Spinal cord (tissue), 10 donors: ENCODE results near the gene LSM10. TPM values are rescaled to one million over a fixed set of nuclear protein-coding genes. Genes with fewer than 3 reads are reported as not detected.

Source experiments
- DNase-seq, 6 donors: peaks; one replicate each; pipeline versions ENCODE4 v3.0.0 to v3.0.0-alpha.2; 2013 to 2015; ENCODE audit warnings: low spot score in 6 of 6, low read depth in 4 of 6
- H3K27ac ChIP-seq: one replicate; pipeline ENCODE4 v1.5.1; 2013; ENCODE audit warnings: low read depth, low read length, control low read depth
- H3K27me3 ChIP-seq: one replicate; pipeline ENCODE4 v1.6.1; 2013; ENCODE audit warnings: low read length; ENCODE audit not compliant: control insufficient read depth, insufficient read depth
- H3K36me3 ChIP-seq: one replicate; pipeline ENCODE4 v1.6.1; 2013; ENCODE audit warnings: low read length; ENCODE audit not compliant: control insufficient read depth, insufficient read depth
- H3K4me1 ChIP-seq: one replicate; pipeline ENCODE4 v1.6.1; 2013; ENCODE audit warnings: low read length; ENCODE audit not compliant: control insufficient read depth, insufficient read depth
- H3K4me3 ChIP-seq: one replicate; pipeline ENCODE4 v1.5.1; 2013; ENCODE audit warnings: low read depth, low read length, control low read depth
- H3K9me3 ChIP-seq: one replicate; pipeline ENCODE4 v1.6.1; 2013; ENCODE audit warnings: low read length; ENCODE audit not compliant: control insufficient read depth, insufficient read depth
- WGBS: methylation state at CpG from one replicate; pipeline ENCODE4 v1.1.5; 2013; ENCODE audit warnings: missing lambda C conversion rate; ENCODE audit not compliant: insufficient coverage; 5-methylcytosine and 5-hydroxymethylcytosine counted together
- polyA plus RNA-seq, 2 donors: library from polyadenylated mRNA; unstranded; fragments of 120-200 nt; gene quantifications; one replicate each; pipeline ENCODE4 v1.2.1, GENCODE V29; 2013; ENCODE audit not compliant: insufficient read length in 2 of 2
- total RNA-seq, 2 donors: library from RNA; depleted of rRNA in 1 of 2; stranded (reverse); fragments of 120-200 nt in 1 of 2; fragments of >200 nt in 1 of 2; gene quantifications; one replicate each; pipeline versions ENCODE4 v1.2.3 to v1.2.4, GENCODE V29; 2013 to 2014
- donor health status: healthy.

LSM10 gene
- total and polyA plus RNA-seq, 4 donors = 7.6 to 56.5 (median 27.8) TPM

- H3K36me3 ChIP-seq = peaks cover 24% of the 10 kb centered on the region
Observed at GRCh38 chr1:36386265-36387140, 11.2 kb downstream of the LSM10 start.

GRCh38 chr1:36385410-36386264, 12.1 kb downstream of the LSM10 start, which contains the start of gene STK40:
STK40 (minus strand) TSS chr1:36385924; CDS start chr1:36361332, 24,592 bp downstream.
- Histone ChIP-seq H3K27me3 (no peaks in the 10 kb centered on the region), H3K27ac (peak within 1 kb of the TSS; percentile 93), H3K9me3 (no peaks in the 10 kb centered on the region), H3K4me3 (peak within 1 kb of the TSS; percentile 71), H3K4me1 (peaks cover 29% of the 10 kb centered on the region), H3K36me3 (peaks cover 15% of the 10 kb centered on the region)
- under 1% methylated on average over 73 of the region's 82 CpGs for WGBS
- peak; percentile 90 to 100 (median 98) for DNase-seq

More at GRCh38 chr1:36386265-36387140, 11.2 kb downstream of the LSM10 start:
- Histone ChIP-seq H3K9me3 (no peaks in the 10 kb centered on the region), H3K27ac (peak overlapping the region; percentile 93), H3K4me3 (peak overlapping the region; percentile 66), H3K4me1 (peaks cover 29% of the 10 kb centered on the region), H3K27me3 (no peaks in the 10 kb centered on the region)
- WGBS = 1% methylated on average over 13 of the region's 14 CpGs
- peak in 2 of 6 donors; percentile 89 to 90 for DNase-seq

- Histone ChIP-seq H3K4me1 (peaks cover 29% of the 10 kb centered on the region), H3K27ac (peak overlapping the region; percentile 69), H3K9me3 (no peaks in the 10 kb centered on the region), H3K4me3 (peak overlapping the region; percentile 71), H3K27me3 (no peaks in the 10 kb centered on the region), H3K36me3 (peaks cover 7% of the 10 kb centered on the region)
- peak in 2 of 6 donors; percentile 56 to 80 for DNase-seq
- WGBS = 3% methylated on average over 22 of the region's 25 CpGs
Observed at GRCh38 chr1:36384542-36385409, 12.9 kb downstream of the LSM10 start.

- no peak overlapping the region for H3K4me3 ChIP-seq
- no peaks in the 10 kb centered on the region for H3K27me3 ChIP-seq
- DNase-seq = no peak
- H3K27ac ChIP-seq = no peak overlapping the region
- H3K9me3 ChIP-seq = no peaks in the 10 kb centered on the region
- 83% methylated on average over 4 of the region's 4 CpGs for WGBS
- peaks cover 14% of the 10 kb centered on the region for H3K36me3 ChIP-seq
- H3K4me1 ChIP-seq = peaks cover 29% of the 10 kb centered on the region
Observed at GRCh38 chr1:36383240-36383639, 14.5 kb downstream of the LSM10 start.

GRCh38 chr1:36382669-36383068, 15.0 kb downstream of the LSM10 start:
- H3K36me3 ChIP-seq = peaks cover 16% of the 10 kb centered on the region
- no peak overlapping the region for H3K27ac ChIP-seq
- H3K4me3 ChIP-seq = no peak overlapping the region
- H3K4me1 ChIP-seq = peaks cover 29% of the 10 kb centered on the region
- no CpG with 5 or more reads among the region's 4 CpGs for WGBS
- H3K9me3 ChIP-seq = no peaks in the 10 kb centered on the region
- no peak for DNase-seq
- no peaks in the 10 kb centered on the region for H3K27me3 ChIP-seq

GRCh38 chr1:36382231-36382630, 15.5 kb downstream of the LSM10 start:
- 92% methylated on average over 9 of the region's 9 CpGs for WGBS
- H3K27ac ChIP-seq = no peak overlapping the region

GRCh38 chr1:36381405-36381804, 16.3 kb downstream of the LSM10 start:
- WGBS = no CpG with 5 or more reads among the region's 5 CpGs
- Histone ChIP-seq H3K4me1 (peaks cover 22% of the 10 kb centered on the region), H3K9me3 (no peaks in the 10 kb centered on the region), H3K27ac (no peak overlapping the region), H3K27me3 (no peaks in the 10 kb centered on the region), H3K36me3 (peaks cover 18% of the 10 kb centered on the region), H3K4me3 (no peak overlapping the region)
- DNase-seq = no peak

More at GRCh38 chr1:36382231-36382630, 15.5 kb downstream of the LSM10 start:
- H3K4me3 ChIP-seq = no peak overlapping the region
- peaks cover 29% of the 10 kb centered on the region for H3K4me1 ChIP-seq
- no peaks in the 10 kb centered on the region for H3K9me3 ChIP-seq
- H3K36me3 ChIP-seq = peaks cover 18% of the 10 kb centered on the region
- no peak for DNase-seq
- no peaks in the 10 kb centered on the region for H3K27me3 ChIP-seq

GRCh38 chr1:36380782-36381181, 16.9 kb downstream of the LSM10 start:
- Histone ChIP-seq H3K27ac (no peak overlapping the region), H3K4me3 (no peak overlapping the region), H3K36me3 (peaks cover 18% of the 10 kb centered on the region), H3K27me3 (no peaks in the 10 kb centered on the region), H3K9me3 (no peaks in the 10 kb centered on the region), H3K4me1 (peaks cover 24% of the 10 kb centered on the region)
- WGBS = 74% methylated on average over 3 of the region's 3 CpGs
- no peak for DNase-seq

GRCh38 chr1:36380143-36380619, 17.5 kb downstream of the LSM10 start:
- H3K4me3 ChIP-seq = no peak overlapping the region
- no peaks in the 10 kb centered on the region for H3K27me3 ChIP-seq
- H3K4me1 ChIP-seq = peaks cover 26% of the 10 kb centered on the region
- 100% methylated on average over 1 of the region's 5 CpGs for WGBS
- H3K9me3 ChIP-seq = no peaks in the 10 kb centered on the region
- H3K27ac ChIP-seq = no peak overlapping the region
- no peak for DNase-seq
- H3K36me3 ChIP-seq = peaks cover 18% of the 10 kb centered on the region
